GM18868 (cell line): ENCODE data around the gene SPATS2L.
"Not testable (repeated sequence)": the region's sequence is repeated elsewhere in the genome, so short reads cannot be mapped to it uniquely, and the experiment has no call there.

ENCODE experiments used
- ATAC-seq: cut with Tn5 transposase; IDR thresholded peaks from one replicate; pipeline ENCODE4 v1.9.1; 2021; ENCODE audit warnings: mild to moderate bottlenecking, moderate library complexity; ENCODE audit not compliant: unreplicated experiment

The SPATS2L gene

GRCh38 chr2:200319548-200320337 lies 13.2 kb downstream of the SPATS2L start:
- ATAC-seq: no peak

- no peak for ATAC-seq
These were observed 13.9 kb downstream of the SPATS2L start for GRCh38 chr2:200320344-200320743.

- no peak for ATAC-seq
These were observed 14.5 kb downstream of the SPATS2L start for GRCh38 chr2:200320991-200321390.

- ATAC-seq: peak; percentile 79
These were observed 15.5 kb downstream of the SPATS2L start for GRCh38 chr2:200321780-200322534.

- ATAC-seq: no peak
These were observed 16.1 kb downstream of the SPATS2L start for GRCh38 chr2:200322607-200323006.

GRCh38 chr2:200324362-200324761 lies 17.9 kb downstream of the SPATS2L start:
- no peak for ATAC-seq

GRCh38 chr2:200329384-200329783 lies 22.9 kb downstream of the SPATS2L start:
- ATAC-seq: no peak

GRCh38 chr2:200329798-200330197 lies 23.3 kb downstream of the SPATS2L start:
- ATAC-seq: no peak

GRCh38 chr2:200330351-200331060 lies 24.0 kb downstream of the SPATS2L start:
- ATAC-seq: peak; percentile 60

GRCh38 chr2:200331061-200331400 lies 24.5 kb downstream of the SPATS2L start:
- no peak for ATAC-seq

- no peak for ATAC-seq
These were observed 29.2 kb downstream of the SPATS2L start for GRCh38 chr2:200335657-200336056.

- no peak for ATAC-seq
These were observed 30.6 kb downstream of the SPATS2L start for GRCh38 chr2:200336980-200337615.

- ATAC-seq: no peak
These were observed 31.1 kb downstream of the SPATS2L start for GRCh38 chr2:200337621-200338020.

- ATAC-seq: no peak
These were observed 32.2 kb downstream of the SPATS2L start for GRCh38 chr2:200338692-200339091.

GRCh38 chr2:200340508-200341224 lies 34.2 kb downstream of the SPATS2L start:
- no peak for ATAC-seq

- ATAC-seq: no peak
These were observed 34.9 kb downstream of the SPATS2L start for GRCh38 chr2:200341376-200341775.

GRCh38 chr2:200342235-200342634 lies 35.7 kb downstream of the SPATS2L start:
- ATAC-seq: no peak

- ATAC-seq: no peak
These were observed 36.2 kb downstream of the SPATS2L start for GRCh38 chr2:200342654-200343053.

GRCh38 chr2:200344202-200344601 lies 37.7 kb downstream of the SPATS2L start:
- not testable (repeated sequence) for ATAC-seq

- no peak for ATAC-seq
These were observed 39.5 kb downstream of the SPATS2L start for GRCh38 chr2:200345975-200346374.

- no peak for ATAC-seq
These were observed 40.8 kb downstream of the SPATS2L start for GRCh38 chr2:200347301-200347700.
